ENCODE results near the gene MMP12.

- TF ChIP-seq, protein P1, sequence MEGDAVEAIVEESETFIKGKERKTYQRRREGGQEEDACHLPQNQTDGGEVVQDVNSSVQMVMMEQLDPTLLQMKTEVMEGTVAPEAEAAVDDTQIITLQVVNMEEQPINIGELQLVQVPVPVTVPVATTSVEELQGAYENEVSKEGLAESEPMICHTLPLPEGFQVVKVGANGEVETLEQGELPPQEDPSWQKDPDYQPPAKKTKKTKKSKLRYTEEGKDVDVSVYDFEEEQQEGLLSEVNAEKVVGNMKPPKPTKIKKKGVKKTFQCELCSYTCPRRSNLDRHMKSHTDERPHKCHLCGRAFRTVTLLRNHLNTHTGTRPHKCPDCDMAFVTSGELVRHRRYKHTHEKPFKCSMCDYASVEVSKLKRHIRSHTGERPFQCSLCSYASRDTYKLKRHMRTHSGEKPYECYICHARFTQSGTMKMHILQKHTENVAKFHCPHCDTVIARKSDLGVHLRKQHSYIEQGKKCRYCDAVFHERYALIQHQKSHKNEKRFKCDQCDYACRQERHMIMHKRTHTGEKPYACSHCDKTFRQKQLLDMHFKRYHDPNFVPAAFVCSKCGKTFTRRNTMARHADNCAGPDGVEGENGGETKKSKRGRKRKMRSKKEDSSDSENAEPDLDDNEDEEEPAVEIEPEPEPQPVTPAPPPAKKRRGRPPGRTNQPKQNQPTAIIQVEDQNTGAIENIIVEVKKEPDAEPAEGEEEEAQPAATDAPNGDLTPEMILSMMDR (IDR thresholded peaks at IDR 0.05; ENCODE audit: low read length): no peak
- TF ChIP-seq EZH2 (optimal IDR thresholded peaks at IDR 0.05; ENCODE audit: low read depth, low read length) (no peak), EZH2phosphoT487 (IDR thresholded peaks at IDR 0.05; ENCODE audit: low read length) (no peak)
Observed at GRCh38 chr11:102833731-102834130, 41.1 kb downstream of the MMP12 start.

All from MM.1S (cell line).